Peyer's patch (tissue), 4 donors: ENCODE results near the gene FHOD3. TPM values are rescaled to one million over a fixed set of nuclear protein-coding genes. Genes with fewer than 3 reads are reported as not detected.

ENCODE experiments used
- DNase-seq, 3 donors: peaks; one replicate each; pipeline ENCODE4 v3.0.0-alpha.2; 2017 to 2019
- H3K27ac ChIP-seq, 4 donors: fragments of 200-600 bp; sonication (generic); one replicate each; pipeline ENCODE4 v1.5.1; 2016 to 2019
- H3K27me3 ChIP-seq, 2 donors: fragments of 200-600 bp; sonication (generic); one replicate each; pipeline ENCODE4 v1.5.1; 2019
- H3K36me3 ChIP-seq, 3 donors: fragments of 200-600 bp; sonication (generic); one replicate each; pipeline ENCODE4 v1.5.1; 2016 to 2019
- H3K4me1 ChIP-seq, 4 donors: fragments of 200-600 bp; sonication (generic); one replicate each; pipeline ENCODE4 v1.5.1; 2016 to 2019
- H3K4me3 ChIP-seq, 4 donors: fragments of 200-600 bp; sonication (generic); 1 replicate in 3 of 4; 2 replicates in 1 of 4; pipeline ENCODE4 v1.5.1; 2016 to 2019; ENCODE audit warnings: mild to moderate bottlenecking in 1 of 4
- H3K9me3 ChIP-seq, 4 donors: fragments of 200-600 bp; sonication (generic); one replicate each; pipeline ENCODE4 v1.5.1; 2016 to 2019; ENCODE audit warnings: mild to moderate bottlenecking in 1 of 4
- POLR2A ChIP-seq, 2 donors: fragments of 450-650 bp; IDR thresholded peaks; one replicate each; pipeline ENCODE4 v1.5.1; 2017; ENCODE audit warnings: antibody characterized with exemption in 2 of 2, mild to moderate bottlenecking in 2 of 2, moderate library complexity in 2 of 2
- total RNA-seq, 4 donors: library from RNA; depleted of rRNA; stranded (reverse); fragments of >200 nt; gene quantifications; one replicate each; pipeline ENCODE4 v1.1.0, GENCODE V29; 2016
- TF ChIP-seq, protein P1 (sequence below), 6 experiments: fragments of 450-650 bp in 4 of 6; fragments of 200-600 bp in 2 of 6; sonication (generic) in 1 of 6; IDR thresholded peaks; one replicate each; pipeline ENCODE4 v1.5.1; 2017 to 2019; ENCODE audit warnings: antibody characterized with exemption in 6 of 6, mild to moderate bottlenecking in 3 of 6, moderate library complexity in 1 of 6

FHOD3 gene
- total RNA-seq, 4 donors from 2014 or later: 0.53 to 10.7 (median 4.6) TPM

DNA sequence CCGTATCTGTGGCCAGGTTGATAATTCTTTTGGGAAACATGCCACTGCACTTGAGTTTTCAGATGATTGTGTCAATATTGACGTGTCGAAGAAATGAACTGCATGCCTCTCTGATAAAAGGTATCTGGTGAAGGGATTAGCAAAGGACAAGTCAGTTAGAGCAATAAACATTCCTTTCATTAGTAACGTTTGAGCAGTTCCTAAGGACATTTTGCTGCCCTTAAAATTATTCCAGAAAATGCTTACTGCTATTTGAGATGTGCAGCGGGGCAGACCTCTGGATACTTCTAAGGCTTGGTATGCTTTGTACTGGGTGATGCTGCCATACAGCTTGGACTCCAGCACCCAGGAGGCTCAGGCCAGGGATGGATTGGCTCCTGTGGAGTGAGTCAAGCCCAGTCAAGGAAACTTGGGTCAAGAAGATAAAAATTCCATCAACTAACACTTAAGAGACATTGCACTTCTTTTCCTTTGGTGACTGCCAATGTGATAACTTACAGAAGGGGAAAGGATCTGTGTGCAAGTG, 166.7 kb downstream of the FHOD3 start:
- TF ChIP-seq, protein P1, sequence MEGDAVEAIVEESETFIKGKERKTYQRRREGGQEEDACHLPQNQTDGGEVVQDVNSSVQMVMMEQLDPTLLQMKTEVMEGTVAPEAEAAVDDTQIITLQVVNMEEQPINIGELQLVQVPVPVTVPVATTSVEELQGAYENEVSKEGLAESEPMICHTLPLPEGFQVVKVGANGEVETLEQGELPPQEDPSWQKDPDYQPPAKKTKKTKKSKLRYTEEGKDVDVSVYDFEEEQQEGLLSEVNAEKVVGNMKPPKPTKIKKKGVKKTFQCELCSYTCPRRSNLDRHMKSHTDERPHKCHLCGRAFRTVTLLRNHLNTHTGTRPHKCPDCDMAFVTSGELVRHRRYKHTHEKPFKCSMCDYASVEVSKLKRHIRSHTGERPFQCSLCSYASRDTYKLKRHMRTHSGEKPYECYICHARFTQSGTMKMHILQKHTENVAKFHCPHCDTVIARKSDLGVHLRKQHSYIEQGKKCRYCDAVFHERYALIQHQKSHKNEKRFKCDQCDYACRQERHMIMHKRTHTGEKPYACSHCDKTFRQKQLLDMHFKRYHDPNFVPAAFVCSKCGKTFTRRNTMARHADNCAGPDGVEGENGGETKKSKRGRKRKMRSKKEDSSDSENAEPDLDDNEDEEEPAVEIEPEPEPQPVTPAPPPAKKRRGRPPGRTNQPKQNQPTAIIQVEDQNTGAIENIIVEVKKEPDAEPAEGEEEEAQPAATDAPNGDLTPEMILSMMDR (IDR thresholded peaks at IDR 0.05): no peak
- no peak for TF ChIP-seq POLR2A (IDR thresholded peaks at IDR 0.05)
- no peaks in the 10 kb centered on the region for H3K36me3 ChIP-seq
- H3K9me3 ChIP-seq: no peaks in the 10 kb centered on the region
- no peaks in the 10 kb centered on the region for H3K4me1 ChIP-seq
- H3K27me3 ChIP-seq: no peaks in the 10 kb centered on the region
- no peak overlapping the region for H3K4me3 ChIP-seq
- no peak overlapping the region for H3K27ac ChIP-seq
- DNase-seq: no peak

DNA sequence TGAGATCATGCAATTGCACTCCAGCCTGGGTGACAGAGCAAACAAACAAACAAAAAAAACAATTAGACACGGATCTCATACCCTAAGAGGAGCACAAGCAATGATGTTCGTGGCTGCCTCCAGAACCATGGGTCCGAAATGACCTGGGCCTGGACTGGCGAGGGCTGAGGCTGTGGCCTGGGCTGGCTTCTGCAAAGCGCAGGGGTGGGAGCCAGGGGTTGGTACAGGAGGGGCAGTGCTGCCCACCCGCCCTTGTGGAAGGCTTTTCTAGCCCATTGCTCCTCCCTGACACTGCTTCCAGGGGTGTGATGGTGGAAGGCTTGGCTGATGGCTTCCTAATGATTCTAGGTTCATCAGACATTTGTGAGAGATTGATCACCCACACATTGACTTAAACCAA, 167.8 kb downstream of the FHOD3 start:
- Histone ChIP-seq H3K4me3 (no peak overlapping the region), H3K27me3 (no peaks in the 10 kb centered on the region), H3K27ac (no peak overlapping the region), H3K36me3 (no peaks in the 10 kb centered on the region), H3K9me3 (no peaks in the 10 kb centered on the region), H3K4me1 (no peaks in the 10 kb centered on the region)
- TF ChIP-seq POLR2A (IDR thresholded peaks at IDR 0.05): no peak
- TF ChIP-seq, protein P1 (IDR thresholded peaks at IDR 0.05): no peak
- no peak for DNase-seq

DNA sequence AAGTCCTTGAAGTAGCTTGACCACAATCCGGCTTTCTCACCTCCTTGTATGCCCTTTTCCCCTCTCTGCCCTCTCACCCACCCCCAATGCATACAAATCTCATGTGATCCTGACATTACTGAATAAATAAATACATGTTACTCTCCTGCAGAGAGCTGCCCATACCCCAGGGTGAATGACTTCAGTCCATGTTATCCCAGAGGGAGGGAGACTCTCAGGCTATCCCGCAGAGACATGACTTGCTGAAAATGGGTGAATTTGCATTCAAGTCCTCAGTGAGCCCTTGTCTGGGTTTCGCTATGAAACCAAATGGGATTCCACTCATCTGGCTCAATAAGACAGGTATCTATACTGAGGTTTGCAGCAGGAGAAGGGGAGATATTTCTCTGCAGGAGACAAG, 168.5 kb downstream of the FHOD3 start:
- no peak for TF ChIP-seq POLR2A (IDR thresholded peaks at IDR 0.05)
- TF ChIP-seq, protein P1 (IDR thresholded peaks at IDR 0.05): no peak
- Histone ChIP-seq H3K4me1 (no peaks in the 10 kb centered on the region), H3K4me3 (no peak overlapping the region), H3K27me3 (no peaks in the 10 kb centered on the region), H3K9me3 (no peaks in the 10 kb centered on the region), H3K27ac (no peak overlapping the region), H3K36me3 (no peaks in the 10 kb centered on the region)
- no peak for DNase-seq

DNA sequence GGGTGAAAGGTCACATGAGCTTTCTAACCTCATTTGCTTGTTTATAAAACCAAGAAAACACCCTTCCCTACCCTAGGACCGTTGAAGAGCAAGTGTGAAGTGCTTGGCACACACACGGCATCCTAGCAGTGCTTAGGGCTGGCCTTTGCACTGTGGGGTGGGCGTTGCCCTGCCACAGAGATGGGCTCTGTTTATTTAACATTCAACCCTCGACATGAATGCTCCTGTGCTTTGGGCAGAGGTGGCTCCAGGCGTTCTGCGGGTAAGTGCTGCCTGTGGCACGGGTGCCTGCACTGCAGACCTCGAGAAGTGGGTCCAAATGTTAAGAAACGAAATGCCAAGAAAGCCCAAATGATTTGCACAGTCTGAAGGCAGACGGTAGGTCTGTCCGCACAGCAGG, 170.1 kb downstream of the FHOD3 start:
- Histone ChIP-seq H3K9me3 (no peaks in the 10 kb centered on the region), H3K27me3 (no peaks in the 10 kb centered on the region), H3K36me3 (no peaks in the 10 kb centered on the region), H3K27ac (no peak overlapping the region), H3K4me3 (no peak overlapping the region), H3K4me1 (no peaks in the 10 kb centered on the region)
- no peak for TF ChIP-seq POLR2A (IDR thresholded peaks at IDR 0.05)
- TF ChIP-seq, protein P1 (IDR thresholded peaks at IDR 0.05): no peak
- DNase-seq: no peak

DNA sequence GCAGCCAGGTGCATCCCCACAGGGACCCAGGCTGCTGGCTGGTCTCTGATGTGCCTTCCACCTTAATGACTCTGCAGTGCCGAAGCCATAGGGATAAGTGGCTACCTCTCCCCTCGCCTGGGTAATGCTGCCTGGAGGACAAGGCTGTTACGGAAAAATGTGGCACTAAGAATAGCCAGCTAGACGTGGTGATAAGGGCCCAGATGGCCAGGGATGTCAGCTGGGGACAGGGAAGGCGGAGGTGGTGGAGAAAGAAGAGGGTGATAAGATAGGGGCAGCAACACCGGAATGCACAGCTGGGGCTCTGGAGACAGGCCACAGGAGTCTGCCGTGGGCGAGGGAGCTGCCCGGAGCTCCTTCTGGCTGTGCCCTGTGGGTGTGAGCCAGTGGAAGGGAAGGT, 170.6 kb downstream of the FHOD3 start:
- no peaks in the 10 kb centered on the region for H3K4me1 ChIP-seq
- no peaks in the 10 kb centered on the region for H3K27me3 ChIP-seq
- no peak for TF ChIP-seq POLR2A (IDR thresholded peaks at IDR 0.05)
- no peak for DNase-seq
- no peak overlapping the region for H3K4me3 ChIP-seq
- H3K27ac ChIP-seq: no peak overlapping the region
- H3K36me3 ChIP-seq: no peaks in the 10 kb centered on the region
- no peaks in the 10 kb centered on the region for H3K9me3 ChIP-seq

DNA sequence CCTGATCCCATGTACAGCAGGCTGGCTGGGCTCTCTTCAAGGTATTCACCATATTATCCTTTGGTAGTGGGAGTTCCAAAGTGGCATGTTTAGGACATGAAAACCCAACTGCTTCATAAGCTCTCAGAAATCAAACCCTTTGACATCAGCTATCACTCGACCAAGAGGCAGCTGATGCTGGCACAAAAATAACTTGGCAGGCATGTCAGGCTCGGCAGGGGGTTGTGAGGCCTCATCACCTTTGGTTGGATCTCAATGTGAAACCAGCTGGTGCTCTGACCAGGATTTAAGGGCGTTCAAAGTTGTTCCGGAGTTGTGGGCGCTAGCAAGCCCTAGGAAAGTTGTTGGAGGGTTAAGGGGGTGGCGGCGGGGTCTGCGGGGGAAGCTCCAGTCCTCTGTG, 171.9 kb downstream of the FHOD3 start:
- TF ChIP-seq, protein P1 (IDR thresholded peaks at IDR 0.05): no peak
- no peak for TF ChIP-seq POLR2A (IDR thresholded peaks at IDR 0.05)
- H3K9me3 ChIP-seq: no peaks in the 10 kb centered on the region
- H3K4me1 ChIP-seq: no peaks in the 10 kb centered on the region
- no peak overlapping the region for H3K27ac ChIP-seq
- H3K27me3 ChIP-seq: no peaks in the 10 kb centered on the region
- no peak overlapping the region for H3K4me3 ChIP-seq
- no peaks in the 10 kb centered on the region for H3K36me3 ChIP-seq
- no peak for DNase-seq
